Endothelial cell of umbilical vein (primary cell): ENCODE measurements around the gene KIRREL1. TPM values are rescaled to one million over a fixed set of nuclear protein-coding genes. Genes with fewer than 3 reads are reported as not detected.

Experiments
- BruUV-seq: library from RNA; stranded (reverse); fragments of 400-500 nt; replicated peaks from 2 replicates; lab custom pipeline; 2021; lab: Mats Ljungman, UMichigan
- CTCF ChIA-PET: fragments of 300-600, 350-600 bp; sonication (Branson Sonifier 250); formaldehyde crosslinking; loops from one replicate; lab custom pipeline; 2021; ENCODE audit warnings: antibody characterized with exemption, inconsistent platforms; lab: Charles Lee
- POLR2A ChIA-PET: fragments of 300-600, 350-600 bp; sonication (Branson Sonifier 250); formaldehyde crosslinking; loops from one replicate; lab custom pipeline; 2021; ENCODE audit warnings: antibody characterized with exemption, inconsistent platforms; lab: Charles Lee
- DNase-seq: peaks from one replicate; pipeline ENCODE4 v3.0.0-alpha.2; 2011; ENCODE audit warnings: low read depth, low spot score
- FAIRE-seq: peaks from 2 replicates; lab custom pipeline; 2011; peaks lifted over from hg19 to GRCh38; lab: Jason Lieb, UNC
- H2AFZ ChIP-seq: 2 replicates; pipeline ENCODE4 v1.6.0; 2012; ENCODE audit warnings: low read depth, low read length, control low read depth, inconsistent platforms
- H3K27ac ChIP-seq: 2 replicates; pipeline ENCODE4 v1.5.1; 2011; ENCODE audit warnings: low read depth, mild to moderate bottlenecking, control low read depth, low read length, moderate library complexity; ENCODE audit not compliant: insufficient read depth
- H3K27me3 ChIP-seq, 2 experiments: 2 replicates each; pipeline versions ENCODE4 v1.6.0 to v1.6.1; 2011; ENCODE audit warnings: low read length in 2 of 2, mixed read lengths in 1 of 2; ENCODE audit not compliant: control insufficient read depth in 2 of 2, insufficient read depth in 2 of 2
- H3K36me3 ChIP-seq, 2 experiments: 2 replicates in 1 of 2; 3 replicates in 1 of 2; pipeline ENCODE4 v1.5.1; 2011; ENCODE audit warnings: low read length in 2 of 2, mild to moderate bottlenecking in 1 of 2, moderate library complexity in 1 of 2; ENCODE audit not compliant: control insufficient read depth in 2 of 2, insufficient read depth in 2 of 2; ENCODE audit errors: extremely low read depth in 1 of 2
- H3K4me1 ChIP-seq: 3 replicates; pipeline ENCODE4 v1.5.1; 2011; ENCODE audit warnings: mild to moderate bottlenecking, low read length; ENCODE audit not compliant: control insufficient read depth, insufficient read depth; ENCODE audit errors: extremely low read depth
- H3K4me2 ChIP-seq: 2 replicates; pipeline ENCODE4 v1.6.1; 2011; ENCODE audit warnings: low read length, control low read depth, mixed read lengths; ENCODE audit not compliant: insufficient read depth
- H3K4me3 ChIP-seq, 3 experiments: fragments of 200-600 bp in 1 of 3; sonication (generic), shearing (Covaris generic) in 1 of 3; replicated peaks in 1 of 3; 2 replicates each; pipeline ENCODE4 v1.5.1; 2011 to 2016; ENCODE audit warnings: control low read depth in 3 of 3, low read length in 3 of 3, mild to moderate bottlenecking in 2 of 3, inconsistent platforms in 1 of 3, low read depth in 1 of 3, moderate library complexity in 1 of 3; ENCODE audit not compliant: insufficient read depth in 1 of 3
- H3K79me2 ChIP-seq: 2 replicates; pipeline ENCODE4 v1.6.0; 2012; ENCODE audit warnings: low read length, inconsistent platforms; ENCODE audit not compliant: control insufficient read depth, insufficient read depth
- H3K9ac ChIP-seq: replicated peaks from 2 replicates; pipeline ENCODE3; 2011; ENCODE audit warnings: low read length, control low read depth; ENCODE audit not compliant: insufficient read depth; ENCODE audit errors: extremely low read depth
- H3K9me1 ChIP-seq: replicated peaks from 3 replicates; pipeline ENCODE4 v1.6.0; 2011; ENCODE audit warnings: mild to moderate bottlenecking, low read length; ENCODE audit not compliant: control insufficient read depth, insufficient read depth; ENCODE audit errors: extremely low read depth
- H3K9me3 ChIP-seq: replicated peaks from 2 replicates; pipeline ENCODE4 v1.5.1; 2012; ENCODE audit warnings: low read length, inconsistent platforms; ENCODE audit not compliant: control insufficient read depth, insufficient read depth
- H4K20me1 ChIP-seq: replicated peaks from 2 replicates; pipeline ENCODE3; 2011; ENCODE audit warnings: mild to moderate bottlenecking, low read length; ENCODE audit not compliant: control insufficient read depth, insufficient read depth; ENCODE audit errors: extremely low read depth
- CTCF ChIP-seq, 2 donors: IDR thresholded peaks; 1 replicate in 1 of 2; 2 replicates in 1 of 2; pipeline ENCODE4 v1.5.1; 2011; ENCODE audit warnings: low read length in 2 of 2, mild to moderate bottlenecking in 2 of 2, moderate library complexity in 2 of 2, control low read depth in 1 of 2, inconsistent platforms in 1 of 2, low read depth in 1 of 2; ENCODE audit not compliant: insufficient read depth in 1 of 2; ENCODE audit errors: extremely low read depth in 1 of 2
- MAX ChIP-seq: IDR thresholded peaks from 2 replicates; pipeline ENCODE4 v1.6.1; 2011; ENCODE audit not compliant: insufficient read depth, insufficient read length
- dilution Hi-C: fragments of 300-500 bp; cut with MboI; formaldehyde crosslinking; loops from one replicate; pipeline ENCODE4 v1.15.0; 2019; ENCODE audit warnings: low sequenced_read_pairs; ENCODE audit not compliant: extremely low pct_ligation_motif_present
- intact Hi-C: fragments of 100-400 bp; cut with micrococcal nuclease; formaldehyde crosslinking; loops from one replicate; pipeline ENCODE4 v1.10.0; 2022
- polyA plus RNA-seq, 4 experiments: library from polyadenylated mRNA; depleted of rRNA in 3 of 4; stranded (reverse) in 3 of 4; unstranded in 1 of 4; fragments of >200 nt; gene quantifications; 2 replicates each; pipeline versions ENCODE4 v1.2.1 to v1.2.3, GENCODE V29; 2011 to 2012; ENCODE audit warnings: missing spikeins in 1 of 4
- total RNA-seq: library from RNA; stranded (reverse); gene quantifications from 2 replicates; pipeline ENCODE4 v1.2.3, GENCODE V29; 2021

Gene KIRREL1
- total and polyA plus RNA-seq, 2 donors (not counting 3 experiments of a cell fraction or from before 2014, with no cell fraction given) = 35.6 to 57.6 TPM

GRCh38 chr1:157992031-157992832 is 1.2 kb upstream of the KIRREL1 start:
- ChIA-PET CTCF (interaction anchor here (0.6 to 11.5 kb wide), 49 partner anchors 9 to 412 kb away, joined by 3 to 460 read pairs (median 7); no protein-coding TSS in a partner anchor), POLR2A (interaction anchor here (0.6 to 1.7 kb wide), 3 partner anchors 23 to 133 kb away, joined by 3 to 7 read pairs (median 5); no protein-coding TSS in a partner anchor)
- TF ChIP-seq CTCF (IDR thresholded peaks at IDR 0.05; ENCODE audit: extremely low read depth in 1 of 2, insufficient read depth in 1 of 2, low read depth in 1 of 2, low read length in 2 of 2) = peak; percentile 93 to 94
- TF ChIP-seq MAX = no peak
- Histone ChIP-seq H3K27me3 (peaks cover 14 to 21% of the 10 kb centered on the region in 2 experiments), H3K27ac (no peak overlapping the region), H3K9me3 (no peaks in the 10 kb centered on the region), H2AFZ (no peak overlapping the region), H3K4me1 (peaks cover 19% of the 10 kb centered on the region), H3K36me3 (peaks cover 0 to 2% of the 10 kb centered on the region in 2 experiments), H4K20me1 (no peaks in the 10 kb centered on the region), H3K4me3 (no peak overlapping the region), H3K9me1 (no peaks in the 10 kb centered on the region), H3K9ac (no peak overlapping the region), H3K4me2 (no peak overlapping the region), H3K79me2 (peaks cover 33% of the 10 kb centered on the region)
- BruUV-seq = no TSS peak
- intact Hi-C loops (loop anchor here (1.0 kb wide), 6 partner anchors 23 to 133 kb away; no protein-coding TSS in a partner anchor), dilution Hi-C loops (no loop called here)
- peak; percentile 73 for DNase-seq
- FAIRE-seq = peak; percentile 90
